HUDEP-2 (cell line): ENCODE data around the gene ROBO1.

ENCODE experiments used
- DNase-seq, 76 experiments: peaks; one replicate each; lab custom pipeline; 2025; ENCODE audit not compliant: unreplicated experiment in 76 of 76; lab: John Stamatoyannopoulos, UW

Gene ROBO1

DNA sequence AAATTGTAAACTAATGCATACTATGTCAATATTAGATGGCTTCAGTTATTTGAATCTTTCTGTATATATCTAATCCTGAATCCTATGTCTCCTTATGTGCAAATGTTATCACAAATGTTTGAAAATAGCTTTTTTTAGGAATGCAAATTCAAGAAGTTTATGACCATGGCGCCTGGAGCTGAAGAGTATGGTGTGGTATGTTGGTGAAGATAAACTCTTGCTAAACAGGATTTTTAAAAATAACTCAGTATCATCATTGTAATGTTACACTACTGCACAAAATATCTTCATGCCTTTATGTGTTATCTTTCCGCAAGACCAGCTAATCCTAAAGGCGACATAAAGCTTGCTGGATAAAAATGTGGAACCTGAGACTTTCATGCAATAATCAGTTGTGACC, 382.6 kb downstream of the ROBO1 start:
- no peak for DNase-seq

DNA sequence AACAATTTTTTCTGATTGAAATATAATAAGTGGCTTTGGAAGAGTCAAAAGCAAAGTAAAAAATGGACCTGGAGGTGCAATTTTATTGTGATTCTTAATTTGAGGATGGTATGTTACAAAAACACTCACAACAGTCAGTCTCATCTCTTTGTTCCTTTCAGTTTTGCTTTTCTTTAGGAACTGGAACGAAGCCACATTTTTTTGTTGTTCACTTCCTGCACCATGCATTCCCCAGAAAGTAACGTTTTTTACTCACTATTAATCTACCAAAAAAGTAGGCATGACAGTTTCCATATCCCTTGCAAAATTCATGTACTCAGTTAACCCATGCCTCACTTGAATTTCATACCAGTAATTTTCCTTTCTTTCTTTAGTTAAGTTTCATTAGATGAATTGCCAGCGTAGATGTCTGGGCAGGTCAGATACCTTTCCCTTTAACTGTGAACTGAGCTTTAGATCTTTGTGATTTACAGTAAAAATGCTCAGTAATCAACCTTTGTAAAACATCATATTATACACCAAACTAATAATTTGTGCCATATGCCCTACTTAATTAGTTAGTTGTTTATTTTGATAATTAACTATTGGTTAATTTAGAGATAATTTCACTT, 384.3 kb downstream of the ROBO1 start:
- DNase-seq = no peak

DNA sequence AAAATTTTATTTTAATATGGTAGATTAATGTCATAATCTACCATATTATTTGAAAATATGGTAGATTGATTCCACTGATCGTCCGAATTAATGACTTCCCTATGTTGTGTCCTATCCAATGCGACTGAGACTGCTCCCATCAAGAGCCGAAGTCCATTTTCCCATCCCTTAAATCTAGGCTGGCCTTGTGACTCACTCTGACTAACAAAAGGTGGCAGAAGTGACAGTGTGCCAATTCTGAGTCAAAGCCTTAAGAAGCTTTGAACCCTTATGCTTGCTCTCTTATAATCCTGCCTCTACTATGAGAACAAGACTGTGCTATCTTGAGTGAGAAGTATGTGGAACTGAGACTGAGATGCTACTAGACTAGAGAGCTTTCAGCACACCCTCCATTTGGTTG, 387.2 kb downstream of the ROBO1 start:
- DNase-seq = no peak

DNA sequence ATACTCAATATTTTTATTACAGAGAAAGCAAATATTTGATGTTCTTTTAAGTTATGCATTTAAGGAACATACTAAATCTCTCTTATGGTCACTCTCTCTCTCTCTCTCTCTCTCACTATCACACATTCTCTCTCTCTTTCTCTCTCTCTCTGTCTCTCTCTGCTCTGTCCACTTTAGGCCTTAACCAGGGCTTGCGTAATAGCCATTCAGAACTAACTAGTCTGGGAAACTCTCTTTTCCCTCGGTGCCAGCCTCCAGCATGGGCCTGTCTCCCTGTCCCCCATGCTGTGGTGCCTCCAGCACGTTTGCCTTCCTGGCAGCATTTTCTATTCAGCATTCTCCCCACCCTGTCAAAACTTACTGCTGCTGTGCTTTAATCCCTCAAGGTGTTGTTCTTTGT, 389.7 kb downstream of the ROBO1 start:
- no peak for DNase-seq

DNA sequence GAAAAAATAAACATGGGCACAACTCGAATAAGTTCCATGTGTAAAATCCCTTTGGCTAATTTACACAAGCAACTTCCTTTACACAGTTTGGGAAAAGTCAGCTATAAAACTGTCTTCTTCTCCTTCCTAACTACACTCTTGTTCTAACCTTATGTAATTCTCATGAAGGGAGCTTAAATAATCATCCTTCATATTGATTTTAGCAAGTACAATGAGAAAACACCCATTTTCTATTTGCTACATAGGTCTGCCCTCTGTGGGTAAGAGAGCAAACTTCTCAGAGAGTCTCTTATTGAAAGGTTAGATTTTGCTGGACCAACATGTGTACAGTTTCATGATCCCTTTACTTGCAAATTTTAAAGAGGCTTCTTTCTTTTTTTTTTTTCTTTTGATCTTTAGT, 398.5 kb downstream of the ROBO1 start:
- DNase-seq = no peak

DNA sequence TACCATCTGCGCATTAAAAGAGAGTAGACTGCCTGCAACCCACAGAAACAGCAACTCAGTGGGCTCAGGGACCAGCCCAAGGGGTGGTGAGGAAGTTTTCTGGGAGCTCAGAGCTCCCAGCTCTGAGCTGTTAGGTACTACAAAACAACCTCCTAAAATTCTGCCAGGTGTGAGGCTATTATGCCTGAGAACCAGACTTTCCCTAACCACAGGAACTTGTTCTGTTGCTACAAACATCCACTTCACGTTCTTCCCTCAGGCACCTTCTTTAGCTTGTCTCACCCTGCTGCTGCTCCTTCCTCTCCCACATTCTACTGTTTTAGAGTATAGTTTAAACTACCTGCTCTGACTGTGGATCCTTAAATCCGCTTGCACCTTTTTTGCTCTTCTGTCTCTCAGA, 399.4 kb downstream of the ROBO1 start:
- DNase-seq = no peak

DNA sequence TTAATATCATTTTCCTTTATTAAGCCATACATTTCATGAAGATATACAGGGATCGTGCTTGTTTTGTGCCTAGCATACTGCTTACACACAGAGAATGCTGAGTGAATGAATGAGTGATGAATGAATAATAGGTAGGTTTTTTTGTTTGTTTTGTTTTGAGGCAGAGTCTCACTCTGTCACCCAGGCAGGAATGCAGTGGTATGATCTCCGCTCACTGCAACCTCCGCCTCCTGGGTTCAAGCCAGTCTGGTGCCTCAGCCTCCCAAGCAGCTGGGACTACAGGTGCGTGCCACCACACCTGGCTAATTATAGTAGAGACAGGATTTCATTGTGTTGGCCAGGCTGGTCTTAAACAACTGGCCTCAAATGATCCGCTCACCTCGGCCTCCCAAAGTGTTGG, 400.0 kb downstream of the ROBO1 start:
- DNase-seq = no peak

DNA sequence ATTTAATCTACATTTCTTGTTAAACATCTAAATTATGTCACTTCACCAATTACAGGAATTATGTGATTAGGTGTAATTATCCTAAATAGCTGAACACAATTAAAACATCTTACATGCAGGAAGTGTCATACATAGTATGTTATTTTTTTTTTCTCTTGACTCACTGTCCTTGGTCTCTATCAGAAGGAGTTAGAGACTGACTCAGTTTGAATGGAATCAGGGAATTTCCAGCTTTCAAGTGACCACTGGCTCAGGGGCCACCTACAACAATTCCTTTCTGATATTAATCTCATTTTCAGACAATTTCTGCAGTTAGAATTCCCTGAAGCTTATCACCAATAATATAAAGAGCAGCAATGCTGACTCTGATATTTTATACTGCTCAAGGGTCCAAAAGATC, 400.7 kb downstream of the ROBO1 start:
- DNase-seq = no peak

DNA sequence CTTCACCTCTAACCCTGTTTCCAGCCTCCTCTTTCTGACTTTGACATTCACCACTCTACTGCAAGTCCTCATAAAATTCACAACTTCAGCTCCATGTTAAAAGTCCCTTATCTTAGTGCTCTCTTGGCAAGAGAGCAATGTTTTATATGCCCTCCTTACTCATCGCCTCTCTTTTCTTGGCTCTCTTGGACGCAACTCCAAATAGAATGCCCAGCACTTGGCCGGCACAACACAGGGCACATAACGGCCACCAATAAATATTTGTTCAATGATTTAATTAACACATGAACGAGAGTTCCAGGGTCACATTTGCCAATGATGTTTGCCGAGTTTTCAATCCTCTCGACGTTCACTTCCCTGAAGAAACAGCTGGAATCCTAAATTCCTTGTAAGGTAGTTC, 401.4 kb downstream of the ROBO1 start:
- DNase-seq = no peak

DNA sequence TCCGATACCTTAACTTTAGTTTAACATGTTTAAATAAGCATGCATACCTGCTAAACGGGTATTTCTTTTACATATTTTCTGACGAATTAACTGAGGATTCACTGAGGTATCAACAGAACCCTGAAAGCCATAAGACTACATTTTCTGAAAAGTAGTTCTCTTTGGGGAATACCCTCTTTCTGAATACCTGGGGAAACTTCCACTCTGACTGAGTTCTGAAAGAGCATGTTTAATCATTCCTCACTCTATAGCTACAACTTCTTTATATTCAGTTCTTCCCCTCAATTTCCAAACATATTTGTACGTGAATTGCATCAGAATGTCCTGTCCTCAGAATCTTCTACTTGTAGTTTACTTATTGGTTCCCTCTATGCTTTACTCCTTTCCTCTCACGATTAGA, 403.0 kb downstream of the ROBO1 start:
- no peak for DNase-seq

DNA sequence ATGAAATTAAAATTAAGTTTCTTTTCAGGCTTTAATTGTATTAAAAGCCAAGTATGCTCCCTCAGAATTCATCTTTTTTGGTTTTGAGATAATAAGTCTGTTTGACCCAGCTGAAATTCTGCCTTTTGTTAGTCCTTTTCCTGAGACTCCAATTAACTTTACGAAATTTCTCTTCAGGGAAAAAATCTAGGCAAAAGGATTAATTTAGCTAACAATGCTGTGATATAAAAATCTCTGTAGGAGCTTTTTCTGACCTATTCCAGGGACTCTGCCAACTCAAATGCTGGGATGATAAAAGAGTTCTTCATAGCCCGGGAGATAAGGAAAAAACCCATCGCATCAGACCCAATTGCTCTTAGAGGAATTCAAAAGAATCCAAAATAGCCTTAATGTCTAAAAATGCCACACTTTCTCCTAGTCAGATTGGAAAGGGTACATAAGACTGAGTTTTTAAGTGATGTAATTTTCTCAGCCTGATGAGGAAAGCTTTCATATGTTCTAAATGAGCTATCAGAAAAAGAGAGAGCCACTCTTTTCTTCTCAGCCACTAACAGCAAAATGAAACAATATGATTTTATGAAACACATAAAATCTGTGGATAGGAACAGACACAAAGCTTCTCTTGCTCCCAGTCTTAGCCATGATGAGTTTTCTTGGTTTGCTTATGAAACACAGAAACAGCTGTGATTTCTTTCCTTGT, 405.1 kb downstream of the ROBO1 start:
- no peak for DNase-seq

DNA sequence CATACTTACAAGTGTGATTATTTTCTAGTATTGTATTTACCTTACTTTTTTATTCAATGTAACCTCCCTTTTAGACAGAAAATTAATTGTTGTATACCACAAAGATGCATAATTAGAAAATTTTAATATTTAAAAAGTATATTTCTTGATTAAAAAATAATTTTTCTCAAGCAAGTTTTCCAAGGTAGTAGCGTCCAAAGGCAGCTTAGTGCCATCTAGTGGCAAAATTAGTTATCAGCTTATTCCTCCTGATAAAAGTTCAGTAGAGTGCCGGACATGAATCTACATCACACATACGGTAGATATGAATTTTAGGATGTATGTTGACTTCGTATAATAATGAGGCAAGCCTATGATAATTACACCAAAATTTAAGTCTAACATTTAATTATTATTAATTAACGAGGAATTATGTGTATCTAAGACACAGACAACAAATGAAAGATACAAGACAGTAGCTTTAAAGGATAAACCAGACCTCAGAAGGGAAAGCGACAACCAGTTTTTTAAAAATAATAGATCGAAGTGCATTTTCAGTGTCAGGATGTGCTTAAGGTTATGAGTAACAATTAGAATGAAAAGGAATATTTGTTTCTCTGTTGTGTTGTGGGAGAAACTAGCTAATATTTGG, 405.9 kb downstream of the ROBO1 start:
- DNase-seq = peak in 7 of 76 experiments; percentile 0 to 31 (median 2)

DNA sequence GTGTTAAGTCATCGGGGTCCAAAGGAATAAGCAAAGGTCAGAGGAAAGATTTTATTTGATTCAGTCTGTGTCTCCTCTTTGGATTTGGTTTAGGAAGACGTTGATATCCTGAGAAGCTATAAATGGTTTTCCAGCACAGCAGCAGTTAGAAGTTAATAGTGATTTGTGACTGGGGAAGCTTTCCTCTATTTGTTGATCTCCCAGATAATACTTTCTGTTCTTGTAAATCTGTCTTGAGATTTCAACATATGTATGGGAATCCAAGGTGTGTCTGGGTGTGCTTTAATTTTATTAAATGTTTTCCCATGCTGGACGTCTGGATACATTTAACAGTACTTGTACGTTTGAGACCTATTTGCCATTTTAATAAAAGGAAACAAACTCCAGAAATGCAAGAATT, 409.5 kb downstream of the ROBO1 start:
- no peak for DNase-seq

DNA sequence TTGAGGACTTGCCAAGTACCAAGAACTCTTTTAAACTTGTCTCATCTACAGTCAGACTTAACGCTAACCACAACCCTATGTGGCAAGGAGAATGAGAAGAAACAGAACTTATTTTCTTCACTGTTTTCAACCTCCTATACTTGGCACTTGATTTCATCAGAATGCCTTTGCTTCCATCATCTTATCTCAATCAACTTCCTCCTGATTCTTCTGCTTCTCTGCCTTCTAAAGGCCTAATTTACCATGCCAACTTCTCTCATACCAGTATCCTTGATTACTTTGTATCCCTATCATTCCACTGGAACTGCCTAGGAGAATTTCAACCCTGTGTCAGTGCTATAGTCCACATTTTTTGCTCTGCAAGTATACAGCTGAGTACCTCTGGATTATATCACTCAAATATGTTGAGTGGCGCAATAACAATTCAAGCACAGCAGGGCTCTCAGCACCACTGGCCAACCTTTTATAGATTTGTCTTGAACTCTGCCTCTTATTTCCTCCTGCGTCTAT, 413.6 kb downstream of the ROBO1 start:
- DNase-seq = no peak

DNA sequence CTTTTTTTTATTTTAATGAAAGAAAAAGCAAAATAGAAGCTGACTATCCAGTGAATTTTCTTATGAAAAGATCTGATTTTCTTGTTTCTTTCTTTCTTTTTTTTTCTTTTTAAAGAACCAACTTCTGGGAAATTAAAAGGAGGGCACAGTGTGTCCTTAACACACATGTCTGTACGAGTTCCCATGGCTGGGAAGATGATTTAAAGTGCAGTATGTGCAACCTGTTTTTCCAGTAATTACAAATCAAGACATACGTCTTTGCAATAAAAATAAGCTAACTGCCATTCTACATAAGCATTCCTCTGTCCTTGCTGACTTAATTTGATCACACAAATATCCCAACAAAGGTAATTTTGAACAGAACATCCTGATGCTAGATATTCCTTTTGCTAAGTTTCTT, 416.1 kb downstream of the ROBO1 start:
- DNase-seq = no peak

DNA sequence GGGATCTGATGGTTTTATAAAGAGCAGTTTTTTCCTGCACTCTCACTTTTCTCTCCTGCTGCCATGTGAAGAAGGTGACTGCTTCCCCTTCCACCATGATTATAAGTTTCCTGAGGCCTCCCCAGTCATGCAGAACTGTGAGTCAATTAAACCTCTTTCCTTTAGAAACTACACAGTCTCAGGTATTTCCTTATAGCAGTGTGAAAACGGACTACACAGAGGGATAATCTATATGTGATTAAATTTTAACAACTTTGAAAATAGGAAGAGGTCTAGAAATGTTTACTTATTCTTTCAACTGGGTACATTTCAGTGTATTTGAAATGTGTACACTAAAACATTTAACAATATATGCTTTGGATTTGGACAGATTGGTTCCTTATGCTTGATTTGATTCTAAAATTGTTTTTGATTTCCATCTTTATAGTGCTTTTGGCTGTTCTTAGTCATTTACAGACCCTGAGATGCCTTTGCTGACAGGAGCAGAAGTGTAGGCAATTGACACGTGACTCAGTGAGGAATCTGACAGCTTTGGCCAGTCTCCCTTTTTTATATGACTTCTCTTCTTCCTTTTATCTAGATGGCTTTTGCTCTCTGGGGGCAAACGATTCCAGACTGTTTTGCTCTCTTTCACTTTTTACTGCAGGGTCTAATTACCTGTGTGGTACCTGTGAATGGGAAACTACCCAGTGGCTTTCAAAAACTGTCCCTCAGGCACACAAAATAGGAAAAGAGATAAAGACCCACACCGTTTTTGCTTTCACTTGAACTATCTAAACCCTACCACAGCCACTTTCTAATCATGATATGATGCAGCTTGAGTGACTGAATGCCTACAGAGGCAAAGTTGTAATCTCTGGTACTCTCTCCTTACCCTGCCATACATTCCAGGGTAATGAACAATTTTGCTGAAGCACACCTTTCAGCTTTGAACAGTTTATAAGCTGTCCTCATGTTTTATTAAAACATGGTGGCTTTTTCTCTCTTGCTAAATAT, 422.6 kb downstream of the ROBO1 start:
- no peak for DNase-seq

DNA sequence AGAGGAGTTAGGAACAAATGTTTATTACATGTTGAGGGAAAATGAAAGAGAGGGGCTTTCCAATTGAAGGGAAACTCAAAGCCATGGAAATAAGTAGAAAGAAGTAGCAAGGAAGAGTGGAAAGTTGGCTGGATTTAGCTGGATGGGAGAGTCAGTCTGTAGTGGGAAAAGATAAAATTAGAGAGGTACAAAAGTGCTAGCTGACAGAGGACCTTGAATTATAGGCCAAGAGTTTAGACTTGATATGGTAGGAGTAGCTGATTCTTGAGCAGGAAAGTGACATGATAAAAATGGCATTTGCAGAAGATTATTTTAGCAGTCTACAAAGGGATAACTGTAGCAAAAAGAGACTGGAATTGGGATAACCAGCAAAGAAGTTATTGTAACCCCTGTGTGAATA, 425.8 kb downstream of the ROBO1 start:
- no peak for DNase-seq

DNA sequence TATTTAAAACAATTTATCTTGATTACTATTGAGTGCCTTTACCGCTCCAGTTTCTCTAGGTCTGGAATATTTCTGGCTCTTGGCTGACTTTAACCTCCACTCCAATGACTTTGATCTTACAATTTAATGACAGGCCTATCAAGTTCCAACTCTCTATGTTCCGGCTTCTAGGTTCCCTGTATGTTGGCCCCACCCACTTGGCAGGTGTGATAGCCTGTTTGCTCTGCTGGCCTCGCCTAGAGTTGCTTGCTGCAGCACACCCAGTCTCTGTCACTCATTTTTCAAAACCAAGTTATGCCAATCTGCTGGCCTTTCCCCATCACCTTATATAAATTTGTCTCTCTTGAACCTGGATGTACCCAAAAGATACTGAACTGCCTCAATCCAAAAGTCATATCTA, 428.0 kb downstream of the ROBO1 start:
- DNase-seq = no peak

DNA sequence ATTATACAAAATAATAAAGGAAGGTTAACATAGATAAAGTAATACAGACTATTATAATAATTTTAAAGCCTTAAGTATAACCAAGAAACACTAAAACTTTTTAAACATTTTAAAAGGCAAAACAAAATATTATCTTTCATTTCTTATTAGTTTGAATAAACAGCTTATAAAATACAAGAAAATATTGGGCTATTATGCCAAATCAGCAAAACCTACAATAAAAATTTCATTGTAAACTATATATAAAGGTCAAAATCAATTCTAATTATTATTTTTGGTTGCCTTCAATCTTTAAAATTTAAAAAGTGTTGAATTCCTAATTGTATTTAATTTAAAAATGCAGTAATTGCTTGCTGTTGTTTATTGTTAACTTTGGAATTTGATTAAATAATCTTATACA, 430.0 kb downstream of the ROBO1 start:
- DNase-seq = no peak

DNA sequence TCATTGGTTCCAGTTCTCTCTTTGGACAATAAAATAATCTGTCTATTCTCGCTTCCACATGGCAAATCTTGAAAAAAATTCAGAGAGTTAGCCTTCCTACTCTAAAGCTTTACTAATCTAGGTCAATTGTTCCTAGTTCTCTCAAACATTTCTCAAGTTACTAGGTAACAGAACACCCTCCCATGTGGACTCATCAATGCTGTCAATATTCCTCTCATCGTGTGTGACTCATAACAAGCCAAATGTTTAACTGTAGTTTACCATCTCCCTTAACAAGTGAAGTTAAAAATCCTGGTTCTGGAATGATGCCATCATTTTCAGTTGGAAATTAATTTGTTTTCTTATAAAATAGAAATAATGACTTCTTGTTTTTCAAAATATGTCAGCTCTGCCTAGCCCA, 438.6 kb downstream of the ROBO1 start:
- no peak for DNase-seq

DNA sequence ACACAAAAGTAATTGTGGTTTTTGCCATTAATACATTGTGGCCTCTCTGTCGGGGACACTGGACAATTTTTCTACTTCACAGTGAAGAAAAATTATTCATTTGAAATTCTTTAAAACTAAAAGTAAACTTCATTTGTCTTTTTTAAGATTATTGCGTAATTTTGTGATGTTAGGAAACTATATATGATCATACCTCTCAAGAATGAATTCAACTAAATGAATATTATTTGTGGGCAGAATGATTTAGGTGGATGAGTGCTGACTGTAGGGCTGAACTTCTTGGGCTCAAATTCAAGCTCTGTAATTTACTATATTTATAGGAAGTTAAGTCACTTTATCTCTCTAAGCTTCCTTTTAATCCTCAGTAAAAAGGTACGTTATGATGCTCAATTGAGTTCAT, 441.2 kb downstream of the ROBO1 start:
- DNase-seq = no peak
